ENCODE results near the gene GARNL3. TPM values are rescaled to one million over a fixed set of nuclear protein-coding genes. Genes with fewer than 3 reads are reported as not detected.

The GARNL3 gene
- total and polyA plus RNA-seq, 2 of the 13 experiments (the other 11 are each of a cell fraction or from before 2014, with no cell fraction given): 3.9 to 11.0 TPM

DNA sequence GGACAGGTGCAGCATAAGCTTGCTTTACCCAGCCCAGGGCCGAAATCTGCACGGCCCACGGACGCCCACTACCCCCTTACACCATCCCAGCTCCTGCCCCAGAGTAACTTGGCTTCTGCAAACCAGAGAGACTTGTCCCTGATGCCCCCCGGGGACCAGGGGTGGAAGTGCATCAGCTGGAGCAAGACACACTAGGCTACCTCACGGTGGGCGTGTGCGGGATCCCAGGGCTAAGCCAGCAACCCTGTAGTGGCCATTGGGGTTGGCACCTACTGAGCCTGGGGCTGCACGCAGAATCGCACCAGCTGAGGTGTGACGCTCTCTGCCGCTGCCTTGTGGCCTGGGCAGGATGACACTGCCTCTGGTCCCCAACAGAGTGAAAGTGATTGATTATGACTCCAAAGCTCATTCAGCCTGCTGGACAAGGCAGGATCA is 153.5 kb downstream of the GARNL3 start (continued):
- TF ChIP-seq, protein P1, sequence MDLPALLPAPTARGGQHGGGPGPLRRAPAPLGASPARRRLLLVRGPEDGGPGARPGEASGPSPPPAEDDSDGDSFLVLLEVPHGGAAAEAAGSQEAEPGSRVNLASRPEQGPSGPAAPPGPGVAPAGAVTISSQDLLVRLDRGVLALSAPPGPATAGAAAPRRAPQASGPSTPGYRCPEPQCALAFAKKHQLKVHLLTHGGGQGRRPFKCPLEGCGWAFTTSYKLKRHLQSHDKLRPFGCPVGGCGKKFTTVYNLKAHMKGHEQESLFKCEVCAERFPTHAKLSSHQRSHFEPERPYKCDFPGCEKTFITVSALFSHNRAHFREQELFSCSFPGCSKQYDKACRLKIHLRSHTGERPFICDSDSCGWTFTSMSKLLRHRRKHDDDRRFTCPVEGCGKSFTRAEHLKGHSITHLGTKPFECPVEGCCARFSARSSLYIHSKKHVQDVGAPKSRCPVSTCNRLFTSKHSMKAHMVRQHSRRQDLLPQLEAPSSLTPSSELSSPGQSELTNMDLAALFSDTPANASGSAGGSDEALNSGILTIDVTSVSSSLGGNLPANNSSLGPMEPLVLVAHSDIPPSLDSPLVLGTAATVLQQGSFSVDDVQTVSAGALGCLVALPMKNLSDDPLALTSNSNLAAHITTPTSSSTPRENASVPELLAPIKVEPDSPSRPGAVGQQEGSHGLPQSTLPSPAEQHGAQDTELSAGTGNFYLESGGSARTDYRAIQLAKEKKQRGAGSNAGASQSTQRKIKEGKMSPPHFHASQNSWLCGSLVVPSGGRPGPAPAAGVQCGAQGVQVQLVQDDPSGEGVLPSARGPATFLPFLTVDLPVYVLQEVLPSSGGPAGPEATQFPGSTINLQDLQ (CRISPR knock-in tag; IDR thresholded peaks at IDR 0.05): no peak
- TF ChIP-seq SMC3 (IDR thresholded peaks at IDR 0.05; ENCODE audit: low read length) (peak; percentile 43), STAG1 (CRISPR knock-in tag; IDR thresholded peaks at IDR 0.05) (peak; percentile 66), YY1 (IDR thresholded peaks at IDR 0.05; ENCODE audit: insufficient read depth, insufficient replicate concordance, low read depth, low read length) (peak; percentile 15), ZNF883 (CRISPR knock-in tag; IDR thresholded peaks at IDR 0.05; ENCODE audit: not compliant biosample characterization) (no peak), AGO1 (IDR thresholded peaks at IDR 0.05; ENCODE audit: low read depth, low read length, poor library complexity, severe bottlenecking) (peak; percentile 30), RAD21 (CRISPR knock-in tag; IDR thresholded peaks at IDR 0.05) (peak; percentile 29; the same call in 1 of the 2 replicates)
- TF ChIP-seq, protein P2, sequence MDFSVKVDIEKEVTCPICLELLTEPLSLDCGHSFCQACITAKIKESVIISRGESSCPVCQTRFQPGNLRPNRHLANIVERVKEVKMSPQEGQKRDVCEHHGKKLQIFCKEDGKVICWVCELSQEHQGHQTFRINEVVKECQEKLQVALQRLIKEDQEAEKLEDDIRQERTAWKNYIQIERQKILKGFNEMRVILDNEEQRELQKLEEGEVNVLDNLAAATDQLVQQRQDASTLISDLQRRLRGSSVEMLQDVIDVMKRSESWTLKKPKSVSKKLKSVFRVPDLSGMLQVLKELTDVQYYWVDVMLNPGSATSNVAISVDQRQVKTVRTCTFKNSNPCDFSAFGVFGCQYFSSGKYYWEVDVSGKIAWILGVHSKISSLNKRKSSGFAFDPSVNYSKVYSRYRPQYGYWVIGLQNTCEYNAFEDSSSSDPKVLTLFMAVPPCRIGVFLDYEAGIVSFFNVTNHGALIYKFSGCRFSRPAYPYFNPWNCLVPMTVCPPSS (IDR thresholded peaks at IDR 0.05): no peak
- TF ChIP-seq, protein P3, sequence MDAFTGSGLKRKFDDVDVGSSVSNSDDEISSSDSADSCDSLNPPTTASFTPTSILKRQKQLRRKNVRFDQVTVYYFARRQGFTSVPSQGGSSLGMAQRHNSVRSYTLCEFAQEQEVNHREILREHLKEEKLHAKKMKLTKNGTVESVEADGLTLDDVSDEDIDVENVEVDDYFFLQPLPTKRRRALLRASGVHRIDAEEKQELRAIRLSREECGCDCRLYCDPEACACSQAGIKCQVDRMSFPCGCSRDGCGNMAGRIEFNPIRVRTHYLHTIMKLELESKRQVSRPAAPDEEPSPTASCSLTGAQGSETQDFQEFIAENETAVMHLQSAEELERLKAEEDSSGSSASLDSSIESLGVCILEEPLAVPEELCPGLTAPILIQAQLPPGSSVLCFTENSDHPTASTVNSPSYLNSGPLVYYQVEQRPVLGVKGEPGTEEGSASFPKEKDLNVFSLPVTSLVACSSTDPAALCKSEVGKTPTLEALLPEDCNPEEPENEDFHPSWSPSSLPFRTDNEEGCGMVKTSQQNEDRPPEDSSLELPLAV (CRISPR knock-in tag; conservative IDR thresholded peaks at IDR 0.05; ENCODE audit: low read depth): no peak
- TF ChIP-seq, protein P4, sequence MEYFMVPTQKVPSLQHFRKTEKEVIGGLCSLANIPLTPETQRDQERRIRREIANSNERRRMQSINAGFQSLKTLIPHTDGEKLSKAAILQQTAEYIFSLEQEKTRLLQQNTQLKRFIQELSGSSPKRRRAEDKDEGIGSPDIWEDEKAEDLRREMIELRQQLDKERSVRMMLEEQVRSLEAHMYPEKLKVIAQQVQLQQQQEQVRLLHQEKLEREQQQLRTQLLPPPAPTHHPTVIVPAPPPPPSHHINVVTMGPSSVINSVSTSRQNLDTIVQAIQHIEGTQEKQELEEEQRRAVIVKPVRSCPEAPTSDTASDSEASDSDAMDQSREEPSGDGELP (IDR thresholded peaks at IDR 0.05; ENCODE audit: borderline replicate concordance, low read depth): peak; percentile 17; the same call in 1 of the 2 replicates
- TF ChIP-seq, protein P5, sequence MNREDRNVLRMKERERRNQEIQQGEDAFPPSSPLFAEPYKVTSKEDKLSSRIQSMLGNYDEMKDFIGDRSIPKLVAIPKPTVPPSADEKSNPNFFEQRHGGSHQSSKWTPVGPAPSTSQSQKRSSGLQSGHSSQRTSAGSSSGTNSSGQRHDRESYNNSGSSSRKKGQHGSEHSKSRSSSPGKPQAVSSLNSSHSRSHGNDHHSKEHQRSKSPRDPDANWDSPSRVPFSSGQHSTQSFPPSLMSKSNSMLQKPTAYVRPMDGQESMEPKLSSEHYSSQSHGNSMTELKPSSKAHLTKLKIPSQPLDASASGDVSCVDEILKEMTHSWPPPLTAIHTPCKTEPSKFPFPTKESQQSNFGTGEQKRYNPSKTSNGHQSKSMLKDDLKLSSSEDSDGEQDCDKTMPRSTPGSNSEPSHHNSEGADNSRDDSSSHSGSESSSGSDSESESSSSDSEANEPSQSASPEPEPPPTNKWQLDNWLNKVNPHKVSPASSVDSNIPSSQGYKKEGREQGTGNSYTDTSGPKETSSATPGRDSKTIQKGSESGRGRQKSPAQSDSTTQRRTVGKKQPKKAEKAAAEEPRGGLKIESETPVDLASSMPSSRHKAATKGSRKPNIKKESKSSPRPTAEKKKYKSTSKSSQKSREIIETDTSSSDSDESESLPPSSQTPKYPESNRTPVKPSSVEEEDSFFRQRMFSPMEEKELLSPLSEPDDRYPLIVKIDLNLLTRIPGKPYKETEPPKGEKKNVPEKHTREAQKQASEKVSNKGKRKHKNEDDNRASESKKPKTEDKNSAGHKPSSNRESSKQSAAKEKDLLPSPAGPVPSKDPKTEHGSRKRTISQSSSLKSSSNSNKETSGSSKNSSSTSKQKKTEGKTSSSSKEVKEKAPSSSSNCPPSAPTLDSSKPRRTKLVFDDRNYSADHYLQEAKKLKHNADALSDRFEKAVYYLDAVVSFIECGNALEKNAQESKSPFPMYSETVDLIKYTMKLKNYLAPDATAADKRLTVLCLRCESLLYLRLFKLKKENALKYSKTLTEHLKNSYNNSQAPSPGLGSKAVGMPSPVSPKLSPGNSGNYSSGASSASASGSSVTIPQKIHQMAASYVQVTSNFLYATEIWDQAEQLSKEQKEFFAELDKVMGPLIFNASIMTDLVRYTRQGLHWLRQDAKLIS (CRISPR knock-in tag; IDR thresholded peaks at IDR 0.05): no peak
- TF ChIP-seq, protein P6, sequence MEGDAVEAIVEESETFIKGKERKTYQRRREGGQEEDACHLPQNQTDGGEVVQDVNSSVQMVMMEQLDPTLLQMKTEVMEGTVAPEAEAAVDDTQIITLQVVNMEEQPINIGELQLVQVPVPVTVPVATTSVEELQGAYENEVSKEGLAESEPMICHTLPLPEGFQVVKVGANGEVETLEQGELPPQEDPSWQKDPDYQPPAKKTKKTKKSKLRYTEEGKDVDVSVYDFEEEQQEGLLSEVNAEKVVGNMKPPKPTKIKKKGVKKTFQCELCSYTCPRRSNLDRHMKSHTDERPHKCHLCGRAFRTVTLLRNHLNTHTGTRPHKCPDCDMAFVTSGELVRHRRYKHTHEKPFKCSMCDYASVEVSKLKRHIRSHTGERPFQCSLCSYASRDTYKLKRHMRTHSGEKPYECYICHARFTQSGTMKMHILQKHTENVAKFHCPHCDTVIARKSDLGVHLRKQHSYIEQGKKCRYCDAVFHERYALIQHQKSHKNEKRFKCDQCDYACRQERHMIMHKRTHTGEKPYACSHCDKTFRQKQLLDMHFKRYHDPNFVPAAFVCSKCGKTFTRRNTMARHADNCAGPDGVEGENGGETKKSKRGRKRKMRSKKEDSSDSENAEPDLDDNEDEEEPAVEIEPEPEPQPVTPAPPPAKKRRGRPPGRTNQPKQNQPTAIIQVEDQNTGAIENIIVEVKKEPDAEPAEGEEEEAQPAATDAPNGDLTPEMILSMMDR (CRISPR knock-in tag; IDR thresholded peaks at IDR 0.05): peak; percentile 68
